Erythroblast (primary cell): ENCODE results near the gene DIP2C.

ENCODE experiments used
- GATA1 ChIP-seq: IDR thresholded peaks from 2 replicates; pipeline ENCODE4 v1.6.1; 2011; ENCODE audit warnings: low read depth, mild to moderate bottlenecking, control low read depth, low read length, moderate library complexity
- POLR2A ChIP-seq: IDR thresholded peaks from 2 replicates; pipeline ENCODE4 v1.6.1; 2011; ENCODE audit warnings: mild to moderate bottlenecking, low read length

- TF ChIP-seq POLR2A: no peak
- no peak for TF ChIP-seq GATA1
These were observed 402.3 kb downstream of the DIP2C start for GRCh38 chr10:287026-287709.
